H1 (cell line): ENCODE results near the gene ZRANB2. TPM values are rescaled to one million over a fixed set of nuclear protein-coding genes. Genes with fewer than 3 reads are reported as not detected.

Experiments
- CTCF ChIA-PET: fragments of 300-600 bp; sonication (Branson Sonifier 250); formaldehyde crosslinking; loops from one replicate; lab custom pipeline; 2021; ENCODE audit not compliant: partially characterized antibody; lab: Charles Lee
- POLR2A ChIA-PET: fragments of 300-600 bp; sonication (Branson Sonifier 250); formaldehyde crosslinking; loops from one replicate; lab custom pipeline; 2021; ENCODE audit warnings: inconsistent platforms; ENCODE audit not compliant: partially characterized antibody; lab: Charles Lee
- DNase-seq, 2 experiments: peaks; one replicate each; pipeline versions ENCODE4 v3.0.0 to v3.0.0-alpha.2; 2010 to 2022; ENCODE audit warnings: low spot score in 2 of 2, low read depth in 1 of 2, mixed read lengths in 1 of 2
- FAIRE-seq: peaks from 2 replicates; lab custom pipeline; 2011; peaks lifted over from hg19 to GRCh38; lab: Jason Lieb, UNC
- H2AFZ ChIP-seq: 2 replicates; pipeline ENCODE4 v1.8.1; 2012; ENCODE audit warnings: low read length, inconsistent platforms
- H2AK5ac ChIP-seq: 2 replicates; pipeline ENCODE4 v1.6.1; 2013; ENCODE audit warnings: low read depth, low read length
- H2BK120ac ChIP-seq: replicated peaks from 2 replicates; pipeline ENCODE3; 2013; ENCODE audit warnings: low read depth, low read length, inconsistent platforms
- H2BK12ac ChIP-seq: 2 replicates; pipeline ENCODE4 v1.6.1; 2013; ENCODE audit warnings: low read depth, low read length
- H2BK15ac ChIP-seq: 2 replicates; pipeline ENCODE4 v1.6.1; 2013; ENCODE audit warnings: low read length
- H2BK20ac ChIP-seq: 2 replicates; pipeline ENCODE4 v1.6.1; 2013; ENCODE audit warnings: low read length
- H2BK5ac ChIP-seq: 2 replicates; pipeline ENCODE4 v1.6.1; 2013; ENCODE audit warnings: low read depth, low read length
- H3K14ac ChIP-seq: 2 replicates; pipeline ENCODE4 v1.6.1; 2013; ENCODE audit warnings: inconsistent platforms; ENCODE audit not compliant: insufficient read length
- H3K18ac ChIP-seq: 2 replicates; pipeline ENCODE4 v1.6.1; 2013; ENCODE audit warnings: low read length; ENCODE audit errors: extremely low read depth
- H3K23ac ChIP-seq: 2 replicates; pipeline ENCODE4 v1.6.1; 2013; ENCODE audit warnings: inconsistent platforms; ENCODE audit not compliant: insufficient read length
- H3K23me2 ChIP-seq: 2 replicates; pipeline ENCODE4 v1.6.1; 2013; ENCODE audit warnings: low read depth, low read length
- H3K27ac ChIP-seq: 2 replicates; pipeline ENCODE4 v1.6.1; 2011; ENCODE audit warnings: low read depth, low read length, inconsistent platforms
- H3K27me3 ChIP-seq, 4 experiments: replicated peaks in 1 of 4; 1 replicate in 1 of 4; 2 replicates in 3 of 4; pipeline versions ENCODE4 v1.6.1 to v1.8.1; 2011 to 2013; ENCODE audit warnings: low read length in 3 of 4, mild to moderate bottlenecking in 3 of 4, inconsistent platforms in 2 of 4, mixed read lengths in 2 of 4, moderate library complexity in 1 of 4; ENCODE audit not compliant: control insufficient read depth in 3 of 4, insufficient read depth in 3 of 4; ENCODE audit errors: extremely low read depth in 1 of 4
- H3K36me3 ChIP-seq, 4 experiments: 2 replicates each; pipeline versions ENCODE4 v1.6.1 to v1.8.1; 2011 to 2013; ENCODE audit warnings: mild to moderate bottlenecking in 4 of 4, low read length in 3 of 4, moderate library complexity in 2 of 4, control low read depth in 1 of 4, inconsistent platforms in 1 of 4; ENCODE audit not compliant: insufficient read depth in 4 of 4, control insufficient read depth in 2 of 4
- H3K4ac ChIP-seq: replicated peaks from 2 replicates; pipeline ENCODE3; 2013; ENCODE audit warnings: low read length, low read depth, mixed read lengths, inconsistent platforms; ENCODE audit not compliant: insufficient read length
- H3K4me1 ChIP-seq, 4 experiments: replicated peaks in 1 of 4; 1 replicate in 1 of 4; 2 replicates in 3 of 4; pipeline versions ENCODE4 v1.6.1 to v1.8.1; 2011 to 2013; ENCODE audit warnings: low read length in 3 of 4, inconsistent platforms in 2 of 4, mixed read lengths in 1 of 4; ENCODE audit not compliant: insufficient read depth in 4 of 4, control insufficient read depth in 3 of 4
- H3K4me2 ChIP-seq, 2 experiments: 2 replicates each; pipeline versions ENCODE4 v1.6.1 to v1.8.1; 2011 to 2013; ENCODE audit warnings: low read depth in 2 of 2, low read length in 2 of 2, control low read depth in 1 of 2, inconsistent platforms in 1 of 2, mild to moderate bottlenecking in 1 of 2; ENCODE audit not compliant: insufficient read depth in 1 of 2
- H3K4me3 ChIP-seq, 4 experiments: fragments of 200-600, 300-600 bp in 1 of 4; sonication (generic), shearing (Covaris generic), sonication (Bioruptor Twin) in 1 of 4; 2 replicates each; pipeline versions ENCODE4 v1.5.1 to v1.8.1; 2011 to 2016; ENCODE audit warnings: low read length in 4 of 4, low read depth in 3 of 4, control low read depth in 2 of 4, inconsistent platforms in 2 of 4, mild to moderate bottlenecking in 2 of 4, mixed read lengths in 1 of 4, moderate library complexity in 1 of 4; ENCODE audit not compliant: insufficient read depth in 2 of 4; ENCODE audit errors: extremely low read depth in 1 of 4
- H3K56ac ChIP-seq: replicated peaks from 2 replicates; pipeline ENCODE3; 2013; ENCODE audit warnings: low read depth, mild to moderate bottlenecking, mixed read lengths, low read length, inconsistent platforms; ENCODE audit not compliant: insufficient read length
- H3K79me1 ChIP-seq: 2 replicates; pipeline ENCODE4 v1.6.1; 2013; ENCODE audit warnings: low read depth, low read length, control low read depth
- H3K79me2 ChIP-seq, 2 experiments: 2 replicates each; pipeline versions ENCODE4 v1.6.1 to v1.8.1; 2012 to 2013; ENCODE audit warnings: low read length in 2 of 2, mild to moderate bottlenecking in 2 of 2, inconsistent platforms in 1 of 2; ENCODE audit not compliant: insufficient read depth in 2 of 2, control insufficient read depth in 1 of 2
- H3K9ac ChIP-seq, 4 experiments: replicated peaks in 1 of 4; 1 replicate in 1 of 4; 2 replicates in 3 of 4; pipeline versions ENCODE4 v1.6.1 to v1.8.1; 2011 to 2013; ENCODE audit warnings: low read depth in 3 of 4, low read length in 3 of 4, control low read depth in 2 of 4, mild to moderate bottlenecking in 2 of 4, moderate library complexity in 2 of 4, inconsistent platforms in 1 of 4; ENCODE audit errors: extremely low read depth in 1 of 4
- H3K9me3 ChIP-seq, 2 experiments: 2 replicates each; pipeline versions ENCODE4 v1.6.1 to v1.8.1; 2012 to 2013; ENCODE audit warnings: mild to moderate bottlenecking in 2 of 2, moderate library complexity in 2 of 2, control low read depth in 1 of 2, inconsistent platforms in 1 of 2, low read depth in 1 of 2, low read length in 1 of 2, mixed read lengths in 1 of 2; ENCODE audit not compliant: insufficient read depth in 2 of 2
- H4K20me1 ChIP-seq, 2 experiments: replicated peaks in 1 of 2; 2 replicates each; pipeline versions ENCODE3 to v1.8.1; 2011 to 2013; ENCODE audit warnings: inconsistent platforms in 2 of 2, low read length in 2 of 2, mild to moderate bottlenecking in 1 of 2; ENCODE audit not compliant: insufficient read depth in 2 of 2, control insufficient read depth in 1 of 2
- H4K5ac ChIP-seq: 2 replicates; pipeline ENCODE4 v1.6.1; 2013; ENCODE audit warnings: low read length, low read depth, mixed read lengths, inconsistent platforms; ENCODE audit not compliant: insufficient read length
- H4K8ac ChIP-seq: 2 replicates; pipeline ENCODE4 v1.8.0; 2013; ENCODE audit warnings: mild to moderate bottlenecking, moderate library complexity, low read length, inconsistent platforms; ENCODE audit not compliant: insufficient read depth; ENCODE audit errors: extremely low read depth
- H4K91ac ChIP-seq: replicated peaks from 2 replicates; pipeline ENCODE3; 2013; ENCODE audit warnings: low read length, mixed read lengths, inconsistent platforms; ENCODE audit not compliant: insufficient read length
- NANOG ChIP-seq: IDR thresholded peaks from 2 replicates; pipeline ENCODE4 v1.6.1; 2011; ENCODE audit warnings: low read length, low read depth, mild to moderate bottlenecking, inconsistent platforms; ENCODE audit not compliant: insufficient read depth, poor library complexity, severe bottlenecking
- WGBS, 2 experiments: shearing (Covaris generic) in 1 of 2; methylation state at CpG; one replicate each; pipeline versions ENCODE4 v1.1.6 to v1.1.7; 2013 to 2015; ENCODE audit warnings: low lambda C conversion rate in 2 of 2, mixed read lengths in 2 of 2, inconsistent platforms in 1 of 2, low coverage in 1 of 2, missing lambda C conversion rate in 1 of 2; ENCODE audit not compliant: insufficient replicate concordance in 2 of 2, insufficient coverage in 1 of 2, insufficient read length in 1 of 2; ENCODE audit errors: extremely low coverage in 1 of 2, missing lambda C conversion rate in 1 of 2; 5-methylcytosine and 5-hydroxymethylcytosine counted together
- polyA plus RNA-seq, 7 experiments: library from polyadenylated mRNA; depleted of rRNA in 3 of 7; stranded (reverse) in 5 of 7; unstranded in 2 of 7; fragments of >200 nt in 5 of 7; fragments of 200-250 nt in 2 of 7; gene quantifications; 1 replicate in 5 of 7; 2 replicates in 1 of 7; 4 replicates in 1 of 7; pipeline versions ENCODE4 v1.2.1 to v1.2.3, GENCODE V29; 2011 to 2013; ENCODE audit warnings: missing spikeins in 2 of 7, mixed read lengths in 2 of 7
- total RNA-seq: library from RNA; stranded (reverse); fragmentation: NEBNext Ultra II Directional; extraction: Animal tissue kit (Norgen Biotek cat#: 25700); gene quantifications from 2 replicates; pipeline ENCODE4 v1.2.1, GENCODE V29; 2021
- TF ChIP-seq, protein P1 (sequence below): IDR thresholded peaks from 2 replicates; pipeline ENCODE4 v1.6.1; 2012; ENCODE audit warnings: inconsistent platforms

Gene ZRANB2
- total and polyA plus RNA-seq, 2 of the 8 experiments (the other 6 are each of a cell fraction or from before 2014, with no cell fraction given): 35.8 to 103 TPM

- 95% methylated on average over 6 of the region's 7 CpGs; no CpG with 5 or more reads in 1 of the 2 experiments for WGBS, 2 experiments
- POLR2A ChIA-PET: interaction anchor here (1.0 to 1.3 kb wide), 2 partner anchors 9 to 27 kb away, joined by 3 to 4 read pairs; partner anchors contain the start of gene ZRANB2
These were observed 27.1 kb downstream of the ZRANB2 start for GRCh38 chr1:71053758-71054157.

More at GRCh38 chr1:71053758-71054157, 27.1 kb downstream of the ZRANB2 start:
- Histone ChIP-seq H2BK15ac (no peak overlapping the region), H4K91ac (no peak overlapping the region), H3K14ac (no peak overlapping the region), H2BK20ac (no peak overlapping the region), H3K4me3 (no peak overlapping the region), H2BK120ac (no peak overlapping the region), H3K18ac (no peak overlapping the region), H3K9ac (no peak overlapping the region), H4K8ac (no peak overlapping the region), H4K5ac (no peak overlapping the region), H3K23me2 (no peaks in the 10 kb centered on the region), H3K4me1 (no peaks in the 10 kb centered on the region), H3K56ac (no peak overlapping the region), H3K23ac (no peak overlapping the region), H3K4me2 (no peak overlapping the region), H2AK5ac (no peak overlapping the region), H2BK12ac (no peak overlapping the region), H3K79me1 (no peaks in the 10 kb centered on the region), H3K79me2 (no peaks in the 10 kb centered on the region), H3K27ac (no peak overlapping the region), H4K20me1 (no peaks in the 10 kb centered on the region), H2BK5ac (no peak overlapping the region), H2AFZ (no peak overlapping the region), H3K4ac (no peak overlapping the region), H3K9me3 (no peaks in the 10 kb centered on the region), H3K36me3 (peaks cover 0 to 3% (median 2%) of the 10 kb centered on the region in 4 experiments; a peak in 3 of 8 replicates), H3K27me3 (peaks cover 0 to 2% (median under 1%) of the 10 kb centered on the region in 4 experiments; a peak in 2 of 7 replicates)
- CTCF ChIA-PET: no interaction called here
- TF ChIP-seq NANOG: no peak
- TF ChIP-seq, protein P1, sequence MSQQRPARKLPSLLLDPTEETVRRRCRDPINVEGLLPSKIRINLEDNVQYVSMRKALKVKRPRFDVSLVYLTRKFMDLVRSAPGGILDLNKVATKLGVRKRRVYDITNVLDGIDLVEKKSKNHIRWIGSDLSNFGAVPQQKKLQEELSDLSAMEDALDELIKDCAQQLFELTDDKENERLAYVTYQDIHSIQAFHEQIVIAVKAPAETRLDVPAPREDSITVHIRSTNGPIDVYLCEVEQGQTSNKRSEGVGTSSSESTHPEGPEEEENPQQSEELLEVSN: peak; percentile 40; the same call in 1 of the 2 replicates
- DNase-seq (no peak), FAIRE-seq (no peak)
